Osteoblast (primary cell): ENCODE data around the gene MTRF1L. TPM values are rescaled to one million over a fixed set of nuclear protein-coding genes. Genes with fewer than 3 reads are reported as not detected.

Experiments used
- DNase-seq: peaks from one replicate; pipeline ENCODE4 v3.0.0; 2011; ENCODE audit warnings: low spot score, mixed read lengths; ENCODE audit not compliant: insufficient read length; ENCODE audit errors: missing footprints
- H2AFZ ChIP-seq: 2 replicates; pipeline ENCODE4 v1.6.0; 2011; ENCODE audit warnings: mild to moderate bottlenecking, low read length
- H3K27ac ChIP-seq: 2 replicates; pipeline ENCODE4 v1.5.1; 2011; ENCODE audit warnings: mild to moderate bottlenecking, low read depth, low read length, moderate library complexity
- H3K27me3 ChIP-seq: 2 replicates; pipeline ENCODE4 v1.6.0; 2012; ENCODE audit warnings: mild to moderate bottlenecking, control low read depth, inconsistent platforms, low read length, moderate library complexity; ENCODE audit not compliant: insufficient read depth
- H3K36me3 ChIP-seq: 2 replicates; pipeline ENCODE4 v1.5.1; 2011; ENCODE audit warnings: mild to moderate bottlenecking, low read length, control low read depth, moderate library complexity; ENCODE audit not compliant: insufficient read depth
- H3K4me1 ChIP-seq: 2 replicates; pipeline ENCODE4 v1.5.1; 2011; ENCODE audit warnings: mild to moderate bottlenecking, low read length, control low read depth, moderate library complexity; ENCODE audit not compliant: insufficient read depth
- H3K4me2 ChIP-seq: 2 replicates; pipeline ENCODE4 v1.6.0; 2011; ENCODE audit warnings: mild to moderate bottlenecking, low read length; ENCODE audit not compliant: insufficient read depth
- H3K4me3 ChIP-seq: fragments of 200-600 bp; sonication (generic); 3 replicates; pipeline ENCODE4 v1.5.1; 2012; ENCODE audit warnings: mild to moderate bottlenecking, low read length, inconsistent platforms; ENCODE audit not compliant: insufficient read depth
- H3K79me2 ChIP-seq: 2 replicates; pipeline ENCODE4 v1.6.0; 2012; ENCODE audit warnings: mild to moderate bottlenecking, low read length, control low read depth, inconsistent platforms; ENCODE audit not compliant: insufficient read depth
- H3K9me3 ChIP-seq: 2 replicates; pipeline ENCODE4 v1.5.1; 2011; ENCODE audit warnings: low read depth, low read length, control low read depth
- H4K20me1 ChIP-seq: 2 replicates; pipeline ENCODE4 v1.6.0; 2012; ENCODE audit warnings: mild to moderate bottlenecking, low read length, control low read depth; ENCODE audit not compliant: insufficient read depth
- CTCF ChIP-seq: IDR thresholded peaks from 2 replicates; pipeline ENCODE4 v1.5.1; 2011; ENCODE audit warnings: mild to moderate bottlenecking, low read depth, low read length, moderate library complexity; ENCODE audit errors: extremely low read depth
- total RNA-seq: library from RNA; depleted of rRNA; stranded (reverse); fragments of >200 nt; gene quantifications from 2 replicates; pipeline ENCODE4 v1.2.3, GENCODE V29; 2012

The MTRF1L gene
- total RNA-seq, 1 donor: 18.8 TPM

DNA sequence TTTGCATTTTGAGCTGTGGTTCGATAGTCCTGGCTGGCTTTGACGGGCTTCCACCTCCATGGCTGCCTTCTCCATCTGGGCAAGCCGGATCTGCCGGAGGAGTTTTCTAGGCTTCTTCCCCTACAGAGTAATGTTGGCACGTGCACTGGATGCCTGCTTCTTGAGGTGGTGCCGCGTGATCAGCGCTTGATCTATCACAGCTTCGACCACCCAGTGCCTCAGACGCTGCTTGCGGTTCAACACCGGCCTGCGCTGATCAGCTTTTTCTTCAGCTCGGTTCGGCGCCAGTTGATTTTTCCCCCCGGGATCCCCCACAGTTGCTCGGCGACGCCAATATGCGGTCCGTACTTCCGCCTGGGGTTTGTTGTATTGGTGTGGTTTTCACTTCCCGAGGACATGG, 43.2 kb downstream of the MTRF1L start:
- no peaks in the 10 kb centered on the region for H3K79me2 ChIP-seq
- H3K36me3 ChIP-seq: no peaks in the 10 kb centered on the region
- H3K9me3 ChIP-seq: no peaks in the 10 kb centered on the region
- H3K27ac ChIP-seq: no peak overlapping the region
- H3K27me3 ChIP-seq: no peaks in the 10 kb centered on the region
- no peak for DNase-seq
- no peak for TF ChIP-seq CTCF
- no peak overlapping the region for H2AFZ ChIP-seq
- H4K20me1 ChIP-seq: no peaks in the 10 kb centered on the region
- H3K4me1 ChIP-seq: peaks cover 8% of the 10 kb centered on the region
- H3K4me2 ChIP-seq: no peak overlapping the region
- H3K4me3 ChIP-seq: no peak overlapping the region

- Histone ChIP-seq H3K36me3 (no peaks in the 10 kb centered on the region), H3K4me2 (no peak overlapping the region), H2AFZ (no peak overlapping the region), H3K9me3 (no peaks in the 10 kb centered on the region), H4K20me1 (no peaks in the 10 kb centered on the region), H3K27me3 (no peaks in the 10 kb centered on the region), H3K4me1 (peaks cover 8% of the 10 kb centered on the region), H3K4me3 (no peak overlapping the region), H3K27ac (no peak overlapping the region), H3K79me2 (no peaks in the 10 kb centered on the region)
- no peak for TF ChIP-seq CTCF
- DNase-seq: no peak
These were observed 44.7 kb downstream of the MTRF1L start for GRCh38 chr6:152957796-152958195.

GRCh38 chr6:152954443-152954842, 48.1 kb downstream of the MTRF1L start:
- Histone ChIP-seq H3K4me1 (peaks cover 16% of the 10 kb centered on the region), H3K9me3 (no peaks in the 10 kb centered on the region), H2AFZ (no peak overlapping the region), H3K4me2 (no peak overlapping the region), H4K20me1 (no peaks in the 10 kb centered on the region), H3K36me3 (no peaks in the 10 kb centered on the region), H3K4me3 (no peak overlapping the region), H3K27me3 (no peaks in the 10 kb centered on the region), H3K27ac (no peak overlapping the region), H3K79me2 (no peaks in the 10 kb centered on the region)
- DNase-seq: no peak
- TF ChIP-seq CTCF: peak; percentile 13

DNA sequence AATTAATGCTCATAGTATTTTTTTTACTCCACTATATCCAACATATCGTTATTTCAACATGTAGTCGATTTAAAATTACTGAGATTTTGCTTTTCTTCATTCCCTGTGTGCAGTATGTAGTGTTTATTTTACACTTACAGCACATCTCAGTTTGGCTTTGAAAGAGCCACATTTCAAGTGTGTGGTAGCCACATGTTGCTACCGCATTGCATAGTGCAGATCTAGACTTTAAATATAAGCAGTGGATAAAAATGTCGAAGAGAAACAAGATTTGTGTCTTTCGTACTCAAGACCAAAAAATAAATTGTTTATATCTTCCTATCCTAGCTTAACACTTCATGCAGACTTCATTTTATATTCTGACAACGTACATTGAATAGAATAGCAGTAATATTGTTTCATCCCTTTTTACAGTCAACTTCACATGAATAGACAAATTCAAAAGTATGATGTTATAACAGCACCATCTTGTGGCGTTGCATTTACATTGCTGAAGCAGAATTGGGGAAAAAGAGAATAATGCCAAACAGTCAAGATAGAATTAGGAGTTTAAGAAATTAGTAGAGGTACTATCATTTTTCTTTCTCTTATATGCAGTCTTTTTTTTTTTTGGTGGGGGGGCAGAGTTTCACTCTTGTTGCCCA, 49.5 kb downstream of the MTRF1L start:
- Histone ChIP-seq H3K79me2 (no peaks in the 10 kb centered on the region), H3K36me3 (no peaks in the 10 kb centered on the region), H3K27me3 (no peaks in the 10 kb centered on the region), H3K27ac (no peak overlapping the region), H4K20me1 (no peaks in the 10 kb centered on the region), H3K4me3 (no peak overlapping the region), H3K4me2 (peak overlapping the region; percentile 2), H3K9me3 (no peaks in the 10 kb centered on the region), H2AFZ (no peak overlapping the region), H3K4me1 (peaks cover 16% of the 10 kb centered on the region)
- TF ChIP-seq CTCF: peak; percentile 70
- peak; percentile 71 for DNase-seq
